ENCODE measurements around the gene ARHGEF11.

ARHGEF11 gene

DNA sequence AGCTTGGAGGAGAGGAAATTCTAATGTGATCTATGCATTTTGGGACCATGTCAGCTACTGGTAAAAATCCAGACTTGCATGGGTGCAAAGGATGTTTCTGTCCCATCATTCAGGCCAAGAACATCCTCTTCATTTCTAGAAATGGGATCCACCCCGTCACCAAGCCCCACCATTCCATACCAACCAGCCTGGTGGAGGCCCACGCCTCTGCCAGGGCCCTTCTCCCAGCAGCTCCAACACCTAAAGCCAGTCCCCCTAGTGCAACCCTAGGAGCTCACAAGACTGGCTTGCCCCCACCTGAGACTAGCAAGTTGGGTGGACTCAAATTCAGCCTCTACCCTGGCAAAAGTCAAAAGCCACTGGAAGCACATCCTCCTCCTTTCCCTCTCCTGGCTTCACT lies 1.9 kb downstream of the ARHGEF11 start:
- DNase-seq = no peak

DNA sequence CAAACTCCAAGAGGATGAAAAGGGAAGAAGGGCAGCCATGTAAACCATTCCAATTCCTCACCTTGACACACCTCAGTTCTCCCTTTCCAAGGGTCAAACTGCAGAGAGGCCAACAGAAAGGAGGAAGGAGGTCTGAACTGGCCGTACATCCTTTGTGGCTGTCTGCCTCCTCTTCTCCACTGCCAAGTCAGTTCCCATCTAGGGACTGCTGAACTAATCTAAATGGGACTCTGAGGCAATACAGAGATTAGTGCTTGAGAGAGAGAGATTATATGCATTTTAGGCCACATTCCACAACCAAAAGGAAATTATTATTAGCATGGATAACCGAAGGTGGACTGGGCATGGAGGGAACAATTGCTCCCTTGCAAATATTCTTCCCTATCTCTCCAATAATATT lies 2.7 kb downstream of the ARHGEF11 start:
- no peak for DNase-seq

DNA sequence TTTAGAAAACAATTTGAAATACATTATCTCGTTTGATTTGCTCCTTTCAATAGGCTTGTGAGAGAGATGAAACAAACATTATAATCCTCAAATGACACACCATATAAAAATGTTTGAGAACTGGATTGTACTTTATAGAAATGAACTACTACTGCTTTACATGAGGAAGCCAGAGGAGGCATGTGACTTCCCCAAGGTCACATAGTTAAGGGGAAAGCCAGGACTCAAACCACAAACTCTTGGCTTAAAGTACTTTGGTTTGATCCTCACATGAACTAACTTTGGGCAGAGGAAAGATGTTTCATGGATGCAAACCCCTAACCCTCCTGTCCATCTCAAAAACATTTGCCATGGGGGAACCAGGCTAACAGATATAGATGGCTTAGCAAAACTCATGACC lies 4.7 kb downstream of the ARHGEF11 start:
- no peak for DNase-seq

DNA sequence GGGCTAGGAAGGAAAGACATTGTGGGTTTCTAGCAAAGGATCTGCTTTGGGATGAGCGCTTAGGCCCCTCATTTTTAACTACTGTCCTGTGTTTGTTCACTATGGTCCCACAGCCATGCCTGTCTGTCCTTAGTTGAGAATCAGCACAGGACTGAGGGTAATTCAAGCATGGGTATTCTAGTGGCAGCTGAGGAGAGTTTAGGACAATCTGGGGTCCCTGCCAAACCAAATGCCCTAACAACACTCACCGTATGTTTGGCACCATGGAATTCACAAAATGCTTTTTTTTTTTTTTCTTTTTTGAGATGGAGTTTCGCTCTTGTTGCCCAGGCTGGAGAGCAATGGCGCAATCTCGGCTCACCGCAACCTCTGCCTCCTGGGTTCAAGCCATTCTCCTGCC lies 10.4 kb downstream of the ARHGEF11 start:
- no peak for DNase-seq

DNA sequence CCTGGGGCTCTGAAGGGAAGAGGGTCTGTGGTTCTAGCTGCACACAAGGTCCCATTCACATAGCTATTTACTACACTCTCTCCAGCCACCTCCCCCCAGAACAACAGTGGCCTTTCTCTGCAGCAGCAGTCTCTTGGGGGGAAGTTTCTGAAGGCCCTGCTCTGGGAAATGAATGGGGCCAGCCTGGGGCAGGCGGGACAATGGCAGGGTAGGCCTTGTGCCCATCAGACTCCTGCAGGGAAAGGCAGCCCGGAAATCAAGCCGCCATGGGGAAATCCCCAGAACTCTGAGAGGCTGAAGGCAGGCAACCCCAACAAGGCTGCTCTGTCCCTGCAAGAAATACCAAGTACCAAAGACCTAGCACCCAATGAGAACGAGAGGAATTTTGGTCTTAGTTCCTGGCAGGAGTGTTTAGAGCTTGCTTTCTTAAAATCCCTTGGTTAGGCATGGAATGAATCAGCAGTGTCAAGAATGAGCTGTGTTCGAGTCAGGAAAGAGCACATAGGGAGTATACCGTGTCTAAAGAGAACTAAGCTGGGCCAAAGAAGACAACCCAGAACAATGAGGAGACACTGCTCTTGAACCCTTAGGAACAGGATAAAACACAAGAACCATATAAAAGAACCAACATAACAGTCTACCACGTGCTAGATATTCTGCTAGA lies 11.3 kb downstream of the ARHGEF11 start:
- no peak for DNase-seq

DNA sequence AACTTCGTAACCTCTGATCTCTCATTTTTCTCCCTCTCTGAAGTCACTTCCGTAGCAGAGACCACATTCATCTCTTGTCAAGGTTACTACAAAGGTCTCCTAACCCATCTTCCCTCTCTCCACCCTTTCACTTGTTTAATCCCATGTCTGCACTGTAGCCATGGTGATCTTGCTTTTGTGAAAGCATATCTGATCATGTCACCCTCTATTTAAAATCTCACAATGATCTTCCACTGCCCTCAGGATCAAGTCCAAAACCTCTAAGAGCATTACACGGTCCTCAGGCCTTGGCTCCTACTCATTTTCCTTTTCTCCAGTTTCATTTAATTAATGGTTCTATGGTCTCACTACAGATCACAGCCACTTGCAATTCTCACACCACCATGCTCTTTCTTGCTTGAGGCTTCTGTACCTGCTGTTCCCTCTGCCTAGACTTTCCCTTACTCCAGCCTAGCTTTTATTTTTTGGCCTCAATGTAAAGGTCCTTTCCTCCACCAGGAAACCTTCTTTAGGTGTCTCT lies 12.1 kb downstream of the ARHGEF11 start:
- peak; percentile 15 for DNase-seq

DNA sequence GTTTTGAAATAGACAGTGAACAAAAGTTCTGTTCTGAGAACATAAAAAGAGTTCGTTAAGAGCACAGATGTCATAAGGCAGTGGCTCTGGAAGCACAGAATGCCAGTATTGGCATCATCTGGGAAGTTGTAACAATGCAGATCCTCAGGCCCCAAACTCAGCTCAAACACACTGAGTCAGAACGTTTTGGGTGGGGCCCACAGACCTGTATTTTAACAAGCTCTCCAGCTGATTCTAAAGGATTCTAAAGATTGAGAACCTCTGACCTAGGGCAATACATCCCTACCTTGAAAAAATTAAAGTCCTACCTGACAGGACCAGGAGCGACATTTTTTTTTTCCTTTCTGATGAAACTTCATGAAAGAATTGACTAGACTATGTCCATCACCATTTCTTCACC lies 13.2 kb downstream of the ARHGEF11 start:
- DNase-seq = no peak

DNA sequence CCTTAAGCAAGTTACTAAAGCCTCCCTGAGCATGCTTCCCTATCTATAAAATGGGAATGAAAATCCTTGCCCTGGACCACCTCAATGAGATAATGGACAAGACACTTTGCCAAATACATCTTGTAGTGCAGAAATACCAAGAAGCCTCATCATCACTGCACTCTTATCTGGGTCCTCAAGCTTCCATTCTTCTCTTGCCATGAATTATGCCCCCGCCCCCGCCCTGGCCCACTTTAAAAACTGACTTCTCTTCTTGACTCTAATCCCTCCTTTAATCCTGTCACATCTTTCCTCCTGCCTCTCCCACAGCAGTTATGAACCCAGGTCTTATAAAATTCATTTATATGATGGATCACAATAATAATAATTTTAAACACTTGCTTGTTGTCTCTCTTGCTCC lies 14.8 kb downstream of the ARHGEF11 start:
- no peak for DNase-seq

DNA sequence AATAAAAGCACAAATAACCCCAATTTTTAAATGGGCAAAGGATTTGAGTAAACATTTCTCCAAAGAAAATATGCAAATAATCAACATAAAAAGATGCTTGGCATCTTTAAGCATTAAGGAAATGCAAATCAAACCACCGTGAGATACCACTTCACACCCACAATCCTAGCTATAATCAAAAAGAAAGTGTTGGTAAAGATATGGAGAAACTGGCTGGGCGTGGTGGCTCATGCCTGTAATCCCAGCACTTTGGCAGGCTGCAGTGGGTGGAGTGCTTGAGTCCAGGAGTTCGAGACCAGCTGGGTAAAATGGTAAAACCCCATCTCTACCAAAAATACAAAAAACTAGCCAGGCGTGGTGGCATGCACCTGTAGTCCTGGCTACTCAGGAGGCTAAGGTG lies 16.9 kb downstream of the ARHGEF11 start:
- no peak for DNase-seq

DNA sequence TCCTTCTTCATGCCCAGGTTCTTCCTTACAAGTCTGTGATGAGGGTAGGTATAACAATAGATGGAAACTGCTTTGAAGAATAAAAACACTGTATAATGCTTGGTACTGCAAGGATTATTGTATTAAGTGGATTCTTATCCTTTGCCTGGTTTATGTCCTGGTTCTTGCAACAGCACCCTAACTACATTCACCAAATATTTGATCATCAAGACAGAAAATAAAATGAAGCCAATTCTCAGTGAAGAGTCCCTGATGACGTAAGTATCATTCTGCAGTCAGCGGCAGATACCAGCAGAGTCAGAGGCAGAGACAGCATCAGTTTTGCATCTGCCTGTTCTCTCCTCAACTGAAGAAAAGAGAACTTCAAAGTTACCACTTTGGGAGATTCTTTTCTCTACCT lies 19.7 kb downstream of the ARHGEF11 start:
- DNase-seq = no peak

DNA sequence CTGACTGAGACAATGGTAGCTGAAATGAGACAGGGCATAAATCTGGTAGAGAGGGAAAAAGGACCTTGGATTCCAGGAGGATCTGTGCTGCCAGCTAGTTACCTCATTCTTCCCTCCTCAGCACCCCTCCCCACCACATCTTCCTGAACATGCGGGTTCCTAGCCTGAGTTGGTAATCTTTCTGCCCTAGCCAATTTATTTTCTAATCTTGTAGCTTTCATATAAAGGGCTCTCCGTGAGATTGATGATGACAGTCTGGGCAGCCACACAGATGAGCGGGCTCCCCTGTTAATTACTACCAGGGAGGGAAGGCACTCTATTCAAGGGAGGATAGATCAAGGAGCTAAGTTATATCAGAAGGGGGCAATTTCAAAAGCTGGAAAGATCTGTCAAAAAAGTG lies 20.2 kb downstream of the ARHGEF11 start:
- peak; percentile 9 for DNase-seq

DNA sequence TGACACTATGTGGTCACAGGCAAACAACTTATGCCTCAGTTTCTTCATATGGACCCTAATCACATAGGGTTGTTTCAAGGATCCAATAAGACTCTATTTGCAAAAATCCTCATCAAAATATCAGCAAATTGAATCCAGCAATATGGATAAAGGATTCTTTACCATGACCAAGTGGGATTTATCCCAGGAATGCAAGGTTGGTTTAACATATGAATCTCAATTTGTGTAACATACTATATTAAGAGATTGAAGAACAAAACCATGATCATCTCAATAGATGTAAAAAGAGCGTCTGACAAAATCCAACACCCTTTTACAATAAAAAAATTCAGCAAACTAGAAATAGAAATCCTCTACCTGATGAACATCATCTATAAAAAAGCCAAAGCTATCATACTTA lies 23.9 kb downstream of the ARHGEF11 start:
- DNase-seq = no peak

DNA sequence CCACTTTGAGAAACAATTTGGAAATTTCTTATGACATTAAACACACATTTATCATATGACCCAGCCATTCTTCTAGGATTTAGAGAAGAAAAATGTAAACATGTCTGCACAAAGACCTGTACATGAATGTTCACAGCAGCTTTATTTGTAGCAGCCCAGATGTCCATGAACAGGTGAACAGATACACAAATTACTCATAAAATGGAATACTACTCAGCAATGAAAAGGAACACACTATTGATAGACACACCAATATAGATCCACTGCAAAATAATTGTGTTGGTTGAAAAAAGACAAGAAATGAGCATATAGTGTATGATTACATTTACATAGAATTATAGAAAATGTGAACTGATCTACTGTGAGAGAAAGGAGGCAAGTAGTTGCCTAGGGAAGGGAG lies 26.1 kb downstream of the ARHGEF11 start:
- no peak for DNase-seq

DNA sequence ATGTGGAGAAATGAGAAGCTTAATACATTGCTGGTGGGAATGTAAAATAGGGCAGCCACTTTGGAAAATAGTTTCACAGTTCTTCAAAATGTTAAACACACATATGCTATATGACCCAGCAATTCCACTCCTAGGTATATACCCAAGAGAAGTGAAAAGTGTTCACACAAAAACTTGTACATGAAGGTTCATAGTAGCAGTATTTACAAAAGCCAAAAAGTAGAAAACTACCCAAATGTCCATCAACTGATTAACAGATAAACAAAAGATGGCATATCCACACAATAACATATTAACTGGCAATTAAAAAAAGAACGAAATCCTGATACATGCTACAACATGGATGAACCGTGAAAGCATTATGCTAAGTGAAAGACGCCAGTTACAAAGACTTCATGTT lies 33.7 kb downstream of the ARHGEF11 start:
- DNase-seq = no peak

DNA sequence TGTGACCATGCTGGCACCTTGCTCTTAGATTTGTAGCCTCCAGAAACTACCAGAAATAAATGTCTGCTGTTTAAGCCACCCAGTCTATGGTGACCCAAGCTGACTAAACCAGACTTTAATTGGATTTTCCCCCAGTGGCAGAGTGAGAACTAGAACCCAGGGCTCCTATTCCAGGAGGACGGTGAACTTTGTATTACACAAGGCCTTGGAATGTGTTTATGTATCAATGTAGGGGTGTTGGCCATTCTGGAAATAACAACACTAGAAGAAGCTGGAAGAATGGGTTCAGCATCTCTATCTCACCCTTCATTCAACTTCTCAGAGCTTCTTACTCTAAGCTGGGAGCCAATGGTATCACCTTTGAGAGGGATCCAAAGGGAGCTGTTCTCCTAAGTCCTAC lies 37.0 kb downstream of the ARHGEF11 start:
- no peak for DNase-seq

DNA sequence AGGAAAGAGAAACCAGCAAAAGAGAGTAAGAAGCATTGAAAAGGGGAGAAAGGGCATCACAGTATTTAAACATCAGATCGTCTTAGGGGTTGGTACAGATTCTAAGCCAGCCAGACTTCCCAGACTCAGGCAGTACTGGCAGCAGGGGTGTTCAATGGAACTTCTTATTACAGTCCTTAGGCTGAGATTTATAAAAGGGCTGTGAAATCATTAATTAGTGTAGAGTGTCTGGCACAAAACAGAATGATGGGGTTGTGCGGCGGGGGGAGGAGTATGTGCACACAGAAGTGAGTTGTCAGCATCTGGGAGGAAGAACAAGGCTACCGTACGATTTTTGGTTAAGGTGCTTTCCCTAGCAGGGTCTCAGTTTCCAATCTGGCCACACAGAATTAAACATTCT lies 38.2 kb downstream of the ARHGEF11 start:
- no peak for DNase-seq

DNA sequence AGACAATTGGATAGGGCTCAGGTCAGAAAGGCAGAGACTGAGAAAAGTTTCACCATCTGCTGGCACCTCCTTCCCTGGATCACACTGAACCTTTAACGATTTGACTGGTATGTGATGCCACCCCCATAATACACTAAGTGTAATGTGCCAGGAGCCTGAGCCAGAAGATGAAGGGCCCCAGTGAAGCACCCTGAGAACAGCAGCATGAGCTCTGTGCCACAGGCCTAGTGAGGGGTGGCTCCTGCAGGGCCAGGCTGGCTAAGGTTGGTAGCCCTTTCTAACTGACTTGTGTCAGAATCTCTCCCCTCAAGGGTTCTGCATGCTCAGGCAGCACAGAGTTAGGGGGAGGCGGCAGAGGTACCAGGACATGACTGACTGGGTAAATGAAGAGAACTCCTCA lies 38.9 kb downstream of the ARHGEF11 start:
- DNase-seq = no peak

DNA sequence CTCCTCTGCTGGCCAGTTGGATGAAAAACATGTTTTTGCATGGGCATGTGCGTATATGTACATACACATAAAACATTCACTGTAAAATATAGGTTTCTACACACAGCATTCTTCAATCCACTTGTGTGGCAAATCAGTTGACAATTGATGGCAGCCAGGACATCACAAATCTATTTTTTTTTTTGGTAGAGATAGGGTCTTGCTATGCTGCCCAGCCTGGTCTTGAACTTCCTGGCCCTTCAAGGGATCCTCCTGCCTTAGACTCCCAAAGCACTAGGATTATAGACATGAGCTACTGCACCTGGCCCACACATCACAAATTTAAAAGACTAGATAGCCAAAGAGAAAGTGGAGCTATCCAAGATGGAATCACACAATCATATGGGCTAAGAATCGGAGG lies 39.6 kb downstream of the ARHGEF11 start:
- no peak for DNase-seq

DNA sequence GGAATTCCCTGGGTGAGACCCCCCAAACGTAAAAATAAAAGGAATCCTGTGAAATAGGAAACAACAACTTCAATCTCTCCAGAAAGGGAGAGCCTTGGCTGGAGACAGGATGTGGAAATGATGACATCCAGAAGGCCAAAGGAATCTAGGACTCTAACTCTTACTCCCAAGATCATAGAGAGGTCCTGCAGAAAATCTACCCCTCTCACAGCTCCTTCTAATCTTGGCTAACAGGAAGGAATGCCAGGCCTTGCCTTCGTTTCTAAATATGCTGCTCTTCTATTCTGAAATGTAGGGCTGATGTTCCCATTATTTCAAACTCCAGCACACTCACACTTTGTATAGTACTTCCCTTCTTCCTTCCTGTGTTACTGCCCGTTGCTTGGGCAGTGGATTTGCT lies 40.7 kb downstream of the ARHGEF11 start:
- DNase-seq = no peak

DNA sequence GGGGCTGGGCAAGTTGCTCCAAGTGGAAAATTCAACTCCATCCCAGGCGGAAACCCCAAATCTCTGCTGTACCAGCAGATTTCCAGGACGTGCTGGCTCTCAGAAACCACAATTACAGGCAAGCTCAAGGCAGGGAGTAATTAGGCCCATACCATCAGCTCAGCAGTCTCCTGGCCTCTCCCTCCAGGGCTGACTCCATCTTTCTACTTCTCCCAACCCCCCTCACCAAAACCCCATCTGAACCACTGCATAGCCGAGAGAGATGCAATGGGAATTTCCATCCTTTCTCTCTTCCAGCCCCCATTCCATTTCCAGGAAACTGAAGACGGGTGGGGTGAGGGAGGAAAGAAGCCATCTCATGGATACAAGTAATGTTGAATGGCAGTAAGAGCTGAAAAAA lies 41.2 kb downstream of the ARHGEF11 start:
- no peak for DNase-seq

DNA sequence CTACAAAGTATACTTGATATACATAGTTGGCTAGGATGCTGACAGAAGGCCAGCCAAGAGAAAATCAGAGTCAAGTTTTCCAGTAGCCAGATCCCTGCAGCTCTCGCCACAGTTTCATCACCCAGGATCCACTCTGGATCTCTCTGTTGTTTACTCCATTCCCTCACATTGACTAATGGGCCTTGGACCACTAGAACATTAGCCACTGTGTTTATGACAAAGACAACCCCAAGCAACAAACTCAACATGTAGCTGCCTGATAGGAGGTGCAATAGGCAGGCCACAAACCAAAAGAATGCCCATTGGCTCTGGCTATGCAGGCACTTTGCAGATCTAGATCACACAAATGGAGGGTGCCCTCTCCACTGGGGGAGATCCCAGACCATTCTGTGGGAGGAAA lies 44.2 kb downstream of the ARHGEF11 start:
- DNase-seq = no peak

DNA sequence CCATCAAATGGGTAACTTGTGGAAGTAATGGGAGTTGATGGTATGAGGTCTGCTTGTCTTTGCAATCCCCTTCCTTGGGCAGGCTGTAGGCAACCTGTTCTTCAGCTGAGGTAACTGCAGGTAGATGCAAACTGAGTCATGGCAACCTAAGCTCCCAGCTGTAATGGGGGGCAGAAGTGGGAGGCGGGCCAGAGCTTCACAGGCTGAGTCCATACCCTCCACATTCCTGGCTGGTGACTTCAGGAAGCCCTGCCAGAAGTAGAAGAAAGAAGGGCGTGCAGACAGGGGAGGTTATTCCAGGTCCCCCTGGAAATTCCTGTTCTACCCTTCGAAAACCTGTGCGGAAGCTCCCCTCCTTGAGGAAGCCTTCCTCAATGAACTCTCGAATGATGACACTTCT lies 44.9 kb downstream of the ARHGEF11 start:
- no peak for DNase-seq

DNA sequence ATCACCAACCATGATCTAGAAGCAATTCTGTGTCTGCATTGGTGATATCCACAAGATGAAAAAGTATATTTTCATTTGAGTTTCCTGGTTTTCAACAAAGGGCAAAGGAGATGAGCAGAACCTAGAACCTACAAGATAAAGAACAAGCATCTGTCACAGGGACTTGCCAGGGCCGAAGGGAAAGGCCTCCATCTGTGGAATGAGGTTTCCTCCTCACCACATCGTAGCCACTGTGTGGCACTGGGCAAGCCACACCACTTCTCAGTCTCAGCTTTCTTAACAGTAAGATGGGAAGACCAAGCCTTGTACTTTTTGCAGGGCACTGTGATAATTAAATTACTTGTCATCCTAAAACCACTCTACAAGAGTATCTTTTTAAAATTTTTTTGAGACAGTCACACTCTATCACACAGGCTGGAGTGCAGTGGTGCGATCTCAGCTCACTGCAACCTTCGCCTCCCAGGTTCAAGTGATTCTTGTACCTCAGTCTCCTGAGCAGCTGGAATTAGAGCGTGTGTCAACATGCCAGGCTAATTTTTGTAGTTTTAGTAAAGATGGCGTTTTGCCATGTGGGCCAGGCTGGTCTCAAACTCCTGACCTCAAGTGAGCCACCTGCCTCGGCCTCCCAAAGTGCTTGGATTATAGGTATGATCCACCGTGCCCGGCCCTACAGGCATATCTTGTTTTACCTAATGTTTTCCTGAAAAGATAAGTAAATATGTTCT lies 45.8 kb downstream of the ARHGEF11 start:
- DNase-seq = peak; percentile 15

DNA sequence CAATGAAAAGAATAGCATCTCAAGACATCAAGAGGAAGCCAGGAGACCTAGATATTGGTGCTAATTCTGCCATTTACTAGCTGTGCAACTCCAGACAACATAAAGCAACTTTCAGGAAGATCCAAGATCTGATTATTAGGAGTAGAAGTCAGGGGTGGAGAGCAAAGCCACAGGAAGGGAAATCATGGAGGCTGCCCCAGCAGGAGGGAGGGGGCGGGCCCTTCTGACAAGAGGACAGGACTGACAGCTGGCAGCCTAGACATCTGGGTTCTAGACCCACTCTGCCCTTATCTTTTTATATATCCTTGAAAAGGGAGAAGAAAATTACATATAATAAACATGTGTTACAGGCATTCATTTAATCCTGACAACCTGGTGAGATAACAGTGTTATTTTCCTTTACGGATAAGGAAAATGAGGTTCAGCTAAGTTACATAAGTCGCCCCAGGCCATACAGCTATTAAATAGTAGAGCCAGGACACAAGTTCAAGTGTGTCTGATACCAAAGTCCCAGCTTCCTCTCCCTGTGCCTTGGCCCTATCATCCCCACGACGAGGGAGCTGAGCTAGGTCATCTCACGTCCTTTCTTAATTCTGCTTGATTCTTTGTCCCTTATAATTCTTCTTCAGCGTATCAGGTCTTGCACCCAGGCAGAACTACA lies 46.6 kb downstream of the ARHGEF11 start:
- DNase-seq = no peak

All from DMS79 treated with DMSO at 0.1 percent for 48 hours (cell line).